ENCODE results near the gene HLA-DMB.
"Not testable (repeated sequence)": the region's sequence is repeated elsewhere in the genome, so short reads cannot be mapped to it uniquely, and the experiment has no call there.

Gene HLA-DMB

GRCh38 chr6:32949113-32949512 is 8.3 kb upstream of the HLA-DMB start:
- no peak for DNase-seq

GRCh38 chr6:32947552-32948465 is 7.0 kb upstream of the HLA-DMB start:
- peak; percentile 37 for DNase-seq

GRCh38 chr6:32946893-32947292 is 6.1 kb upstream of the HLA-DMB start:
- no peak for DNase-seq

- DNase-seq: no peak
Measured at GRCh38 chr6:32945953-32946352, 5.1 kb upstream of the HLA-DMB start.

GRCh38 chr6:32945108-32945760 is 4.4 kb upstream of the HLA-DMB start:
- DNase-seq: no peak

- no peak for DNase-seq
Measured at GRCh38 chr6:32943864-32944649, 3.2 kb upstream of the HLA-DMB start.

- not testable (repeated sequence) for DNase-seq
Measured at GRCh38 chr6:32942555-32943123, 1.8 kb upstream of the HLA-DMB start.

GRCh38 chr6:32941214-32941768 is 463 bp upstream of the HLA-DMB start:
- DNase-seq: no peak

GRCh38 chr6:32938494-32938893 is 2.3 kb downstream of the HLA-DMB start:
- no peak for DNase-seq

GRCh38 chr6:32937230-32937633 is 3.6 kb downstream of the HLA-DMB start:
- DNase-seq: no peak

GRCh38 chr6:32936239-32937152 is 4.3 kb downstream of the HLA-DMB start:
- no peak for DNase-seq

GRCh38 chr6:32935551-32936238 is 5.1 kb downstream of the HLA-DMB start:
- no peak for DNase-seq

- DNase-seq: peak; percentile 79
Measured at GRCh38 chr6:32933661-32934085, 7.2 kb downstream of the HLA-DMB start.

- no peak for DNase-seq
Measured at GRCh38 chr6:32932132-32932868, 8.5 kb downstream of the HLA-DMB start.

- DNase-seq: no peak
Measured at GRCh38 chr6:32931211-32931610, 9.6 kb downstream of the HLA-DMB start.

- no peak for DNase-seq
Measured at GRCh38 chr6:32922083-32922482, 18.7 kb downstream of the HLA-DMB start.

GRCh38 chr6:32920715-32921114 is 20.1 kb downstream of the HLA-DMB start:
- no peak for DNase-seq

GRCh38 chr6:32912951-32913350 is 27.9 kb downstream of the HLA-DMB start:
- DNase-seq: no peak

GRCh38 chr6:32908897-32909296 is 31.9 kb downstream of the HLA-DMB start:
- no peak for DNase-seq

- DNase-seq: no peak
Measured at GRCh38 chr6:32906539-32906938, 34.3 kb downstream of the HLA-DMB start.
